DMS53 (cell line): ENCODE data around the gene RIC8B.
A peak's percentile ranks its signal among the peaks of the same experiment; 100 is the strongest.
"Not testable (repeated sequence)": the region's sequence is repeated elsewhere in the genome, so short reads cannot be mapped to it uniquely, and the experiment has no call there.

Source experiments
- DNase-seq: peaks from one replicate; lab custom pipeline; 2025; lab: John Stamatoyannopoulos, UW

RIC8B gene

DNA sequence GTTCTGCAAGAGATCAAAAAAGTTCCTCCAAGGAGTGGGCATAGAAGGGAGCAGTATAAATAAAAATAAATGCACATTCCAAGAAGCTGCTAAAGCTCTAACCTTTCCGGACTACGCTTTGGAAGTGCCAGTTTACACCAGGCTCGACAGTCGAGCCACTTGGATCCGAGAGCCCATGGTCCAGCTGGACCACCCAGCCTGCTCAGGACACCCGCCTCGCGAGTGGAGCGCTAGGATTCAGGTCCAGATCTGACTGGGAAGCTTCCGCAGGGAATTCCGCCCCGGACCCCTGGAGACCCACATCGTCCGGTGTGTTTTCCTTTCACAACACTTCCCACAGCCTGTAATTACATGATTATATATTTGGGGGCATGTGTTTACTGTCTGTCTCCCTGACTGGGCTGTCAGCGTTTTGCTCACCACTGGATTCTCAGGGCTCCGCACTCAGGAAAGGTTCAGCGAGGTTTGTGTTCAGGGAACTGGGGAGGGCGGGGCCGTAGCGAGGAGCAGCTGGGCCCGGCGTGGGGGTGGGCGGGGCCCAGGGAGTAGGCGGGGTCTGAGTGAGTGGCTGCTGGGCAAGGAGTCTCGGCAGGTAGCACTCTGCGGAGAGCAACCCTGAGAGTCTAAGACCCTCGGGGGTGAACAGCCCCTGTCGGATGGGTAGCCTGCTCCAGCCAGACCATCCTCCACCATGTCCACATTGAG lies 128.9 kb downstream of the RIC8B start:
- peak; percentile 91 for DNase-seq

DNA sequence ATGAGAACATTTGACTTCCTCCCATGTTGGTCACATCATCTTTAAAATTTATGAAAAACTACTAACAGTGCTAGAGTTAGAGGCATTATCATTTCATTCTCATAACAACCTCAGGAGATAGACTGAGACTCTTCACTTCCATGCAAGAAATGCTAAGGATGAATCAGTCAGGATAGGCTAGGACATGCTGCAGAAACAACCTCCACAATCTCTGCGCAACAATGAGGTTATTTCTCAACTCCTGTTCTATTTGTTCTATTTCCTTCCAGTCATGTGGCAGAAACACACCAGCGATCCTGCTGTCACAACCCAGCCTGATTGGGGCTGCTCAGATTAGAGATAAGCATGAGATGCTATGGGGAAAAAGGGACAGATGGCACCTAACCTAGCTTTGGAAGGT lies 132.2 kb downstream of the RIC8B start:
- no peak for DNase-seq

- no peak for DNase-seq
Observed at GRCh38 chr12:106907411-106907810, 132.9 kb downstream of the RIC8B start.

- no peak for DNase-seq
Observed at GRCh38 chr12:106907846-106908245, 133.4 kb downstream of the RIC8B start.

GRCh38 chr12:106908561-106908960 lies 134.1 kb downstream of the RIC8B start:
- DNase-seq, result no peak

DNA sequence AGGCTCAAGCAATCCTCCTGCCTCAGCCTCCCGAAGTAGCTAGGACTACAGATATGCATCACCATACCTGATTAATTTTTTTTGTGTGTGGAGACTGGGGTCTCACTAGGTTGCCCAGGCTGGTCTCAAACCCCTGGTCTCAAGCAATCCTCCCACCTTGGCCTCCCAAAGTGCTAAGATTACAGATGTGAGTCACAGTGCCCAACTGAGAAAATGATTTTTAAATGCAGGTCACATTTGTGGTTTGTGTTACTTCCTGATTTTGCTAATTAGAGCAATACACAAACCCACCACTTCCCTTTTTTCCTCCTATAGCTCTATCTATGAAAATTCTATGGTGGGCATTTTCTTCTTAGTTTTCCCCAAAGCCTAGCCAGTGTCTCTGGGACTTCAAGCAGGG lies 135.7 kb downstream of the RIC8B start:
- no peak for DNase-seq

- DNase-seq, result no peak
Observed at GRCh38 chr12:106911581-106911980, 137.1 kb downstream of the RIC8B start.

GRCh38 chr12:106913456-106913855 lies 139.0 kb downstream of the RIC8B start:
- no peak for DNase-seq

- no peak for DNase-seq
Observed at GRCh38 chr12:106914796-106915634, 140.5 kb downstream of the RIC8B start.

DNA sequence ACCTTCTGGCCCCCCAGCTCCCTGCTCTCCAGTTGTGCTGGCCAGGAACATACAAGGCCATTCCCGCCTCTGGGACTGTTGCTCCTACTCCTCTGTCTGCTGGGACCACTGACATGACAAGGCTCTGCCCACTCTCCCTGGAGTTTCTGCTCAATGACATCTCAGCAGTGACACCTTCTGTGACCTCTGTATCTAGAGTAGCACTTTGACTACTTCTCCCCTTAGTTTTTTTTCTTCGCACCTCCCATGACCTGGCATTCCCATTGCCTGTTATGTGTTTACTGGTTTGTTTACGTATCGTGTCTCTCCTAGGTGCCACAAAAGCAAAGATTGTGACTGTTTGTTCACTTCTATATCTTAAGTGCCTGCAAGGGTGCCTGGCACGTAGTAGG lies 141.1 kb downstream of the RIC8B start:
- no peak for DNase-seq

DNA sequence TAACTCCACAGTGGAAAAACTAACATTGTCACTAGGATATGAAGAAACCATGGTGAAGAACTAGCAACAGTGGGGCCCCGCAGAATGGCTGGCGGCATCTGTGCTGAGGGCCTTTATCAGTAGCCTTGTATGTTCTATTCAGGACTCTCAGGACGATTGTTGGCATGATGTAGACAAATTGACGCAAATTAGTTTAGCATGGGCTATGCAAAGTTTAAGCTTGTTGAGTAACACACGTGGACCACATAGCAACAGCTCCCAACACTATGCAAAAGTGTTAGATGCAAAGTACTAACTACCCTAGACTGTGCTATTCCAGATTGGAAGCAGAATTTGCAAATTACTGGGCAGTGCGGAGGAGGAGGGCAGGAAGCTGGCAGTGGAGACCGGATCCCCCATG lies 143.0 kb downstream of the RIC8B start:
- DNase-seq, result no peak

DNA sequence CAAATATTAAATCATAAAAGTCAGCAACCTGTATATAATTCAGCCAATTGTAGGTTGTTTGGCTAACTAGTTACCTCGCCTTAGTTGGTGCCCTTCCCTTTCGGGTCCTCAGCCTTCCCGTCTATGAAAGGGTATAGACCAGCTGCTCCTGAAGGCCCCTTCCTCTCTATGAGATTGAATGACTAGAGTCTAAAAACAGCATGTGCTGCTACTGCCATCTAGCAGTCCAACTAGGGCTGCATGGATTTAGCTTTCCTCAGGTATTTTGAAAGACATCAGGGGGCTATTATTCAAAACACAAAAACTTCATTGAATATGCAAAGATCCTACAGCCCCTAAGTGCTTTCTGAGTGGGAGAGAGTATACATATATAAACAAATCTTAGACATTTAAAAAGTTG lies 144.3 kb downstream of the RIC8B start:
- peak; percentile 66 for DNase-seq

- DNase-seq, result peak; percentile 82
Observed at GRCh38 chr12:106919910-106920544, 145.5 kb downstream of the RIC8B start.

DNA sequence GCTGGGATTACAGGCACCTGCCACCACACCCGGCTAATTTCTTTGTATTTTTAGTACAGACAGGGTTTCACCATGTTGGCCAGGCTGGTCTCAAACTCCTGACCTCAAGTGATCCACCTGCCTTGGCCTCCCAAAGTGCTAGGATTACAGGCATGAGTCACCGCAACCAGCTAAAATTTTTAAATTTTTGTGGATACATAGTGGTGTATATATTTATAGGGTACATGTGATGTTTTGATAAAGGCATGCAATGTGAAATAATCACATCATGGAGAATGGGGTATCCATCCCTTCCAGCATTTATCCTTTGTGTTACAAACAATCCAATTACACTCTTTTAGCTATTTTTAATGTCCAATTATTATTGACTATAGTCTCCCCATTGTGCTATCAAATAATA lies 147.5 kb downstream of the RIC8B start:
- DNase-seq, result not testable (repeated sequence)

DNA sequence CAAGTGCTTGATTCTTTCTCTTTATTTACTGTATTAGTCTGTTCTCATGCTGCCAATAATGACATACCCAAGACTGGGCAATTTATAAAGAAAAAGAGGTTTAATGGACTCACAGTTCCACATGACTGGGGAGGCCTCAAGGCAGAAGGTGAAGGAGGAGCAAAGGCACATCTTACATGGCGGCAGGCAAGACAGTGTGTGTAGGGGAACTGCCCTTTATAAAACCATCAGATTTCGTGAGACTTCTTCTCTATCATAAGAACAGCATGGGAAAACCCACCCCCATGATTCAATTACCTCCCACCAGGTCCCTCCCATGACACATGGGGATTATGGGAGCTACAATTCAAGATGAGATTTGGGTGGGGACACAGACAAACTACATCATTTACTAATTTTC lies 149.1 kb downstream of the RIC8B start:
- not testable (repeated sequence) for DNase-seq

- DNase-seq, result no peak
Observed at GRCh38 chr12:106924268-106924861, 149.9 kb downstream of the RIC8B start.

DNA sequence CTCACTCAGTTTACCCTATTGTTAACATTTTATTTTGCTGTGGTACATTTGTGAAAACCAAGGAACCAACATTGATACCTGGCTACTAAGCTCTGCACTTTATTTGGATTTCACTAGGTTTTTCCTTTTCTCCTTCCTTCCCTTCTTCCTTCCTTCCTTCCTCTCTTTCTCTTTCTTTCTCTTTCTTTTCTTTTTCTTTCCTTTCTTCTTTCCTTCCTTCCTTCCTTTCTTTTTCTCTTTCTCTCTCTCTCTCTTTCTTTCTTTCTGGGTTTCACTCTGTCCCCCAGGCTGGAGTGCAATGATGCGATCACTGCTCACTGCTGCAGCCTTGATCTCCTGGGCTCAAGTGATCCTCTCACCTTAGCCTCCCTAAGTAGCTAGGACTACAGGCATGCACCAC lies 152.2 kb downstream of the RIC8B start:
- DNase-seq, result no peak

- no peak for DNase-seq
Observed at GRCh38 chr12:106934277-106934676, 159.8 kb downstream of the RIC8B start.
